Activated CD8-positive, alpha-beta memory T cell treated with anti-CD3 and anti-CD28 coated beads for 4 hours (primary cell): Measurements from ENCODE around the gene CFAP119.

Source experiments
- DNase-seq, 2 donors: peaks; one replicate each; pipeline ENCODE4 v3.0.0-alpha.2; 2020; ENCODE audit warnings: low read depth in 2 of 2

CFAP119 gene

GRCh38 chr16:30710971-30711370 is 50.9 kb downstream of the CFAP119 start:
- no peak for DNase-seq
